H1 (cell line): ENCODE results near the gene DSTN. TPM values are rescaled to one million over a fixed set of nuclear protein-coding genes. Genes with fewer than 3 reads are reported as not detected.
A peak's percentile ranks its signal among the peaks of the same experiment; 100 is the strongest.

Experiments
- CTCF ChIA-PET: fragments of 300-600 bp; sonication (Branson Sonifier 250); formaldehyde crosslinking; loops from one replicate; lab custom pipeline; 2021; ENCODE audit not compliant: partially characterized antibody; lab: Charles Lee
- POLR2A ChIA-PET: fragments of 300-600 bp; sonication (Branson Sonifier 250); formaldehyde crosslinking; loops from one replicate; lab custom pipeline; 2021; ENCODE audit warnings: inconsistent platforms; ENCODE audit not compliant: partially characterized antibody; lab: Charles Lee
- DNase-seq, 2 experiments: peaks; one replicate each; pipeline versions ENCODE4 v3.0.0 to v3.0.0-alpha.2; 2010 to 2022; ENCODE audit warnings: low spot score in 2 of 2, low read depth in 1 of 2, mixed read lengths in 1 of 2
- FAIRE-seq: peaks from 2 replicates; lab custom pipeline; 2011; peaks lifted over from hg19 to GRCh38; lab: Jason Lieb, UNC
- H2AFZ ChIP-seq: 2 replicates; pipeline ENCODE4 v1.8.1; 2012; ENCODE audit warnings: low read length, inconsistent platforms
- H2AK5ac ChIP-seq: 2 replicates; pipeline ENCODE4 v1.6.1; 2013; ENCODE audit warnings: low read depth, low read length
- H2BK120ac ChIP-seq: replicated peaks from 2 replicates; pipeline ENCODE3; 2013; ENCODE audit warnings: low read depth, low read length, inconsistent platforms
- H2BK12ac ChIP-seq: 2 replicates; pipeline ENCODE4 v1.6.1; 2013; ENCODE audit warnings: low read depth, low read length
- H2BK15ac ChIP-seq: 2 replicates; pipeline ENCODE4 v1.6.1; 2013; ENCODE audit warnings: low read length
- H2BK20ac ChIP-seq: 2 replicates; pipeline ENCODE4 v1.6.1; 2013; ENCODE audit warnings: low read length
- H2BK5ac ChIP-seq: 2 replicates; pipeline ENCODE4 v1.6.1; 2013; ENCODE audit warnings: low read depth, low read length
- H3K14ac ChIP-seq: 2 replicates; pipeline ENCODE4 v1.6.1; 2013; ENCODE audit warnings: inconsistent platforms; ENCODE audit not compliant: insufficient read length
- H3K18ac ChIP-seq: 2 replicates; pipeline ENCODE4 v1.6.1; 2013; ENCODE audit warnings: low read length; ENCODE audit errors: extremely low read depth
- H3K23ac ChIP-seq: 2 replicates; pipeline ENCODE4 v1.6.1; 2013; ENCODE audit warnings: inconsistent platforms; ENCODE audit not compliant: insufficient read length
- H3K23me2 ChIP-seq: 2 replicates; pipeline ENCODE4 v1.6.1; 2013; ENCODE audit warnings: low read depth, low read length
- H3K27ac ChIP-seq: 2 replicates; pipeline ENCODE4 v1.6.1; 2011; ENCODE audit warnings: low read depth, low read length, inconsistent platforms
- H3K27me3 ChIP-seq, 4 experiments: replicated peaks in 1 of 4; 1 replicate in 1 of 4; 2 replicates in 3 of 4; pipeline versions ENCODE4 v1.6.1 to v1.8.1; 2011 to 2013; ENCODE audit warnings: low read length in 3 of 4, mild to moderate bottlenecking in 3 of 4, inconsistent platforms in 2 of 4, mixed read lengths in 2 of 4, moderate library complexity in 1 of 4; ENCODE audit not compliant: control insufficient read depth in 3 of 4, insufficient read depth in 3 of 4; ENCODE audit errors: extremely low read depth in 1 of 4
- H3K36me3 ChIP-seq, 4 experiments: 2 replicates each; pipeline versions ENCODE4 v1.6.1 to v1.8.1; 2011 to 2013; ENCODE audit warnings: mild to moderate bottlenecking in 4 of 4, low read length in 3 of 4, moderate library complexity in 2 of 4, control low read depth in 1 of 4, inconsistent platforms in 1 of 4; ENCODE audit not compliant: insufficient read depth in 4 of 4, control insufficient read depth in 2 of 4
- H3K4ac ChIP-seq: replicated peaks from 2 replicates; pipeline ENCODE3; 2013; ENCODE audit warnings: low read length, low read depth, mixed read lengths, inconsistent platforms; ENCODE audit not compliant: insufficient read length
- H3K4me1 ChIP-seq, 4 experiments: replicated peaks in 1 of 4; 1 replicate in 1 of 4; 2 replicates in 3 of 4; pipeline versions ENCODE4 v1.6.1 to v1.8.1; 2011 to 2013; ENCODE audit warnings: low read length in 3 of 4, inconsistent platforms in 2 of 4, mixed read lengths in 1 of 4; ENCODE audit not compliant: insufficient read depth in 4 of 4, control insufficient read depth in 3 of 4
- H3K4me2 ChIP-seq, 2 experiments: 2 replicates each; pipeline versions ENCODE4 v1.6.1 to v1.8.1; 2011 to 2013; ENCODE audit warnings: low read depth in 2 of 2, low read length in 2 of 2, control low read depth in 1 of 2, inconsistent platforms in 1 of 2, mild to moderate bottlenecking in 1 of 2; ENCODE audit not compliant: insufficient read depth in 1 of 2
- H3K4me3 ChIP-seq, 4 experiments: fragments of 200-600, 300-600 bp in 1 of 4; sonication (generic), shearing (Covaris generic), sonication (Bioruptor Twin) in 1 of 4; 2 replicates each; pipeline versions ENCODE4 v1.5.1 to v1.8.1; 2011 to 2016; ENCODE audit warnings: low read length in 4 of 4, low read depth in 3 of 4, control low read depth in 2 of 4, inconsistent platforms in 2 of 4, mild to moderate bottlenecking in 2 of 4, mixed read lengths in 1 of 4, moderate library complexity in 1 of 4; ENCODE audit not compliant: insufficient read depth in 2 of 4; ENCODE audit errors: extremely low read depth in 1 of 4
- H3K56ac ChIP-seq: replicated peaks from 2 replicates; pipeline ENCODE3; 2013; ENCODE audit warnings: low read depth, mild to moderate bottlenecking, mixed read lengths, low read length, inconsistent platforms; ENCODE audit not compliant: insufficient read length
- H3K79me1 ChIP-seq: 2 replicates; pipeline ENCODE4 v1.6.1; 2013; ENCODE audit warnings: low read depth, low read length, control low read depth
- H3K79me2 ChIP-seq, 2 experiments: 2 replicates each; pipeline versions ENCODE4 v1.6.1 to v1.8.1; 2012 to 2013; ENCODE audit warnings: low read length in 2 of 2, mild to moderate bottlenecking in 2 of 2, inconsistent platforms in 1 of 2; ENCODE audit not compliant: insufficient read depth in 2 of 2, control insufficient read depth in 1 of 2
- H3K9ac ChIP-seq, 4 experiments: replicated peaks in 1 of 4; 1 replicate in 1 of 4; 2 replicates in 3 of 4; pipeline versions ENCODE4 v1.6.1 to v1.8.1; 2011 to 2013; ENCODE audit warnings: low read depth in 3 of 4, low read length in 3 of 4, control low read depth in 2 of 4, mild to moderate bottlenecking in 2 of 4, moderate library complexity in 2 of 4, inconsistent platforms in 1 of 4; ENCODE audit errors: extremely low read depth in 1 of 4
- H3K9me3 ChIP-seq, 2 experiments: 2 replicates each; pipeline versions ENCODE4 v1.6.1 to v1.8.1; 2012 to 2013; ENCODE audit warnings: mild to moderate bottlenecking in 2 of 2, moderate library complexity in 2 of 2, control low read depth in 1 of 2, inconsistent platforms in 1 of 2, low read depth in 1 of 2, low read length in 1 of 2, mixed read lengths in 1 of 2; ENCODE audit not compliant: insufficient read depth in 2 of 2
- H4K20me1 ChIP-seq, 2 experiments: replicated peaks in 1 of 2; 2 replicates each; pipeline versions ENCODE3 to v1.8.1; 2011 to 2013; ENCODE audit warnings: inconsistent platforms in 2 of 2, low read length in 2 of 2, mild to moderate bottlenecking in 1 of 2; ENCODE audit not compliant: insufficient read depth in 2 of 2, control insufficient read depth in 1 of 2
- H4K5ac ChIP-seq: 2 replicates; pipeline ENCODE4 v1.6.1; 2013; ENCODE audit warnings: low read length, low read depth, mixed read lengths, inconsistent platforms; ENCODE audit not compliant: insufficient read length
- H4K8ac ChIP-seq: 2 replicates; pipeline ENCODE4 v1.8.0; 2013; ENCODE audit warnings: mild to moderate bottlenecking, moderate library complexity, low read length, inconsistent platforms; ENCODE audit not compliant: insufficient read depth; ENCODE audit errors: extremely low read depth
- H4K91ac ChIP-seq: replicated peaks from 2 replicates; pipeline ENCODE3; 2013; ENCODE audit warnings: low read length, mixed read lengths, inconsistent platforms; ENCODE audit not compliant: insufficient read length
- ATF3 ChIP-seq: IDR thresholded peaks from 2 replicates; pipeline ENCODE4 v1.6.1; 2011; ENCODE audit warnings: low read depth, mild to moderate bottlenecking, low read length; ENCODE audit not compliant: insufficient read depth
- CEBPB ChIP-seq: IDR thresholded peaks from 2 replicates; pipeline ENCODE4 v1.6.1; 2012; ENCODE audit warnings: low read depth, low read length
- CHD2 ChIP-seq: IDR thresholded peaks from 2 replicates; pipeline ENCODE4 v1.6.1; 2012; ENCODE audit warnings: low read length, improper control_type of control experiment
- CTCF ChIP-seq, 3 experiments: IDR thresholded peaks; 1 replicate in 2 of 3; 2 replicates in 1 of 3; pipeline versions ENCODE4 v1.5.1 to v1.6.1; 2011; ENCODE audit warnings: low read length in 3 of 3, mild to moderate bottlenecking in 3 of 3, inconsistent platforms in 2 of 3, low read depth in 1 of 3, moderate library complexity in 1 of 3; ENCODE audit not compliant: insufficient read depth in 1 of 3; ENCODE audit errors: control extremely low read depth in 1 of 3
- EP300 ChIP-seq, 2 experiments: IDR thresholded peaks; 1 replicate in 1 of 2; 2 replicates in 1 of 2; pipeline ENCODE4 v1.6.1; 2011 to 2012; ENCODE audit warnings: low read depth in 2 of 2, low read length in 2 of 2, mild to moderate bottlenecking in 2 of 2, borderline replicate concordance in 1 of 2, inconsistent platforms in 1 of 2, moderate library complexity in 1 of 2
- JUND ChIP-seq: IDR thresholded peaks from 2 replicates; pipeline ENCODE4 v1.6.1; 2011; ENCODE audit warnings: mild to moderate bottlenecking, improper control_type of control experiment, low read length
- RFX5 ChIP-seq: IDR thresholded peaks from 2 replicates; pipeline ENCODE4 v1.6.1; 2011; ENCODE audit warnings: low read depth, low read length, improper control_type of control experiment, borderline replicate concordance
- RXRA ChIP-seq: IDR thresholded peaks from 2 replicates; pipeline ENCODE4 v1.6.1; 2011; ENCODE audit warnings: low read depth, mild to moderate bottlenecking, low read length, moderate library complexity; ENCODE audit not compliant: insufficient read depth
- SP1 ChIP-seq: IDR thresholded peaks from 2 replicates; pipeline ENCODE4 v1.6.1; 2011; ENCODE audit warnings: low read depth, low read length
- TEAD4 ChIP-seq: IDR thresholded peaks from 2 replicates; pipeline ENCODE4 v1.6.1; 2012; ENCODE audit warnings: low read depth, low read length, inconsistent platforms, mixed read lengths
- WGBS, 2 experiments: shearing (Covaris generic) in 1 of 2; methylation state at CpG; one replicate each; pipeline versions ENCODE4 v1.1.6 to v1.1.7; 2013 to 2015; ENCODE audit warnings: low lambda C conversion rate in 2 of 2, mixed read lengths in 2 of 2, inconsistent platforms in 1 of 2, low coverage in 1 of 2, missing lambda C conversion rate in 1 of 2; ENCODE audit not compliant: insufficient replicate concordance in 2 of 2, insufficient coverage in 1 of 2, insufficient read length in 1 of 2; ENCODE audit errors: extremely low coverage in 1 of 2, missing lambda C conversion rate in 1 of 2; 5-methylcytosine and 5-hydroxymethylcytosine counted together
- polyA plus RNA-seq, 7 experiments: library from polyadenylated mRNA; depleted of rRNA in 3 of 7; stranded (reverse) in 5 of 7; unstranded in 2 of 7; fragments of >200 nt in 5 of 7; fragments of 200-250 nt in 2 of 7; gene quantifications; 1 replicate in 5 of 7; 2 replicates in 1 of 7; 4 replicates in 1 of 7; pipeline versions ENCODE4 v1.2.1 to v1.2.3, GENCODE V29; 2011 to 2013; ENCODE audit warnings: missing spikeins in 2 of 7, mixed read lengths in 2 of 7
- total RNA-seq: library from RNA; stranded (reverse); fragmentation: NEBNext Ultra II Directional; extraction: Animal tissue kit (Norgen Biotek cat#: 25700); gene quantifications from 2 replicates; pipeline ENCODE4 v1.2.1, GENCODE V29; 2021

DSTN gene
- total and polyA plus RNA-seq, 2 of the 8 experiments (the other 6 are each of a cell fraction or from before 2014, with no cell fraction given): 43.3 to 208 TPM

GRCh38 chr20:17533396-17533795 lies 36.5 kb upstream of the DSTN start:
- Histone ChIP-seq H3K79me2 (no peaks in the 10 kb centered on the region), H3K23me2 (peaks cover 6% of the 10 kb centered on the region; the same call in 1 of the 2 replicates), H3K56ac (no peak overlapping the region), H3K27ac (no peak overlapping the region), H3K79me1 (no peaks in the 10 kb centered on the region), H4K20me1 (no peaks in the 10 kb centered on the region), H3K4me1 (peaks cover 5 to 15% (median 10%) of the 10 kb centered on the region in 4 experiments), H3K18ac (0 out of 2 replicates have a peak overlapping the region, but pooled peaks have one; percentile 17), H3K9me3 (no peaks in the 10 kb centered on the region), H3K14ac (no peak overlapping the region), H2BK15ac (no peak overlapping the region; the same call in 1 of the 2 replicates), H2BK12ac (no peak overlapping the region), H3K4ac (no peak overlapping the region), H4K8ac (no peak overlapping the region), H3K23ac (no peak overlapping the region), H2AFZ (no peak overlapping the region), H2BK120ac (no peak overlapping the region), H4K91ac (no peak overlapping the region), H2AK5ac (no peak overlapping the region), H3K9ac (no peak overlapping the region), H3K27me3 (peaks cover 2 to 17% (median 11%) of the 10 kb centered on the region in 4 experiments), H2BK20ac (no peak overlapping the region), H3K4me3 (no peak overlapping the region), H2BK5ac (peak overlapping the region; percentile 3; the same call in 1 of the 2 replicates), H3K36me3 (no peaks in the 10 kb centered on the region), H3K4me2 (peak overlapping the region in 1 of 2 experiments; percentile 24; a peak in 2 of 4 replicates), H4K5ac (peak overlapping the region; percentile 57)
- 75% methylated on average over 1 of the region's 1 CpG; no CpG with 5 or more reads in 1 of the 2 experiments for whole genome bisulfite sequencing, 2 experiments
- CTCF ChIA-PET: interaction anchor here (0.6 to 5.4 kb wide), 7 partner anchors 11 to 464 kb away, joined by 3 to 67 read pairs (median 5); no protein-coding TSS in a partner anchor
- FAIRE-seq (no peak), DNase-seq (no peak)
- POLR2A ChIA-PET: interaction anchor here (1.3 to 2.4 kb wide), 7 partner anchors 13 to 82 kb away, joined by 3 to 9 read pairs (median 3); partner anchors contain the start of gene DSTN
- 0 out of 2 replicates have a peak, but pooled peaks have one; percentile 12 for TF ChIP-seq SP1
- TF ChIP-seq ATF3: peak; percentile 58; the same call in 1 of the 2 replicates
- TF ChIP-seq CHD2: no peak
- TF ChIP-seq CEBPB: 0 out of 2 replicates have a peak, but pooled peaks have one; percentile 37
- no peak for TF ChIP-seq RFX5
- no peak for TF ChIP-seq CTCF (IDR thresholded peaks at IDR 0.05; ENCODE audit: control extremely low read depth in 1 of 3, insufficient read depth in 1 of 3, low read depth in 1 of 3, low read length in 3 of 3)
- no peak for TF ChIP-seq EP300 (IDR thresholded peaks at IDR 0.05; ENCODE audit: borderline replicate concordance in 1 of 2, low read depth in 2 of 2, low read length in 2 of 2)
- no peak for TF ChIP-seq TEAD4
- no peak for TF ChIP-seq JUND
- no peak for TF ChIP-seq RXRA
